Colonic mucosa (tissue), 4 donors: ENCODE results near the gene GSE1. TPM values are rescaled to one million over a fixed set of nuclear protein-coding genes. Genes with fewer than 3 reads are reported as not detected.
A peak's percentile ranks its signal among the peaks of the same experiment; 100 is the strongest.

Experiments used
- DNase-seq: peaks from one replicate; pipeline ENCODE4 v3.0.0-alpha.2; 2020
- H3K27ac ChIP-seq: fragments of 200-600 bp; one replicate; pipeline ENCODE4 v1.8.0; 2021
- H3K27me3 ChIP-seq: fragments of 200-600 bp; one replicate; pipeline ENCODE4 v1.8.0; 2021
- H3K36me3 ChIP-seq: fragments of 200-600 bp; one replicate; pipeline ENCODE4 v1.8.0; 2021
- H3K4me1 ChIP-seq: fragments of 200-600 bp; one replicate; pipeline ENCODE4 v1.8.0; 2021; ENCODE audit warnings: mild to moderate bottlenecking
- H3K4me3 ChIP-seq: fragments of 200-600 bp; one replicate; pipeline ENCODE4 v1.8.0; 2021
- H3K9ac ChIP-seq, 2 donors: one replicate each; pipeline ENCODE4 v1.7.0; 2013; ENCODE audit warnings: control low read depth in 2 of 2, low read depth in 2 of 2, low read length in 2 of 2
- H3K9me3 ChIP-seq: fragments of 200-600 bp; one replicate; pipeline ENCODE4 v1.8.0; 2021
- intact Hi-C: fragments of 100-400 bp; cut with DNase I; formaldehyde crosslinking; loops from one replicate; pipeline ENCODE4 v1.14.1; 2022
- total RNA-seq, 2 donors: library from RNA; stranded (reverse); fragmentation: NEBNext Ultra II Directional in 1 of 2; extraction: Animal tissue kit (Norgen Biotek cat#: 25700) in 1 of 2; gene quantifications; one replicate each; pipeline ENCODE4 v1.2.1, GENCODE V29; 2021
- TF ChIP-seq, protein P1 (sequence below): fragments of 200-600 bp; IDR thresholded peaks from one replicate; pipeline ENCODE4 v1.8.0; 2022; ENCODE audit warnings: antibody characterized with exemption, mild to moderate bottlenecking
- donor health status: healthy.
- donor health status: DM: no; HTN: no; CAD: no.
- donor health status: DM: no; HTN: no; CAD: no.

The GSE1 gene
- total RNA-seq, 2 donors from 2014 or later = 79.2 to 103 TPM

DNA sequence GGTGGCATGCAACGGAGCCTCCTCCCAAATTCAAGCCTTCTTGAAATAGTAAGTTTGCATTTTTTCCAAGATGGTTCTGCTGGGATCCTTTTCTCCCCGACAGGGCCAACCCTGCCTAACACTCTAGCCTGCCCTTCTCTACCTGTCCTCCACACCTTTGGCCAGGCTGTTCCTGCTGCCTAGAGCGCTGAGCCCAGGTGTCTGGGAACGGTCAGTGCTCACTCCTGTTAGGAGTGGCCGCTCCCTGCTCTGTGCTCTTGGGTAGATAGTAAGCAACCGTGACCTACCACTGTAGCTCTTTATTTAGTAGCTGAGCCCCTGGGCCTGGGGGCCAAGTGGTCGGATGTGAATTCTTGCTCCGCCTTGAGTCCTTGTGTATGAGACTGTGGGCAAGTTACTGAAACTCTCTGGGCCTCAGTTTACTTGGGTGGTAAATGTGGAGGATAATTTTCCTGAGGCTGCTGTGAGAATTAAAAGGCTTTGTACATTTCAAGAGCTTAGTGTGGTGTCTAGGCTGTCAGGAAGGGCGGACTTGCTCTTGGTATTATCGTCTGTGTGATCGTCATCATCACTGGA is 44.0 kb upstream of the GSE1 start:
- no peak for DNase-seq
- TF ChIP-seq, protein P1, sequence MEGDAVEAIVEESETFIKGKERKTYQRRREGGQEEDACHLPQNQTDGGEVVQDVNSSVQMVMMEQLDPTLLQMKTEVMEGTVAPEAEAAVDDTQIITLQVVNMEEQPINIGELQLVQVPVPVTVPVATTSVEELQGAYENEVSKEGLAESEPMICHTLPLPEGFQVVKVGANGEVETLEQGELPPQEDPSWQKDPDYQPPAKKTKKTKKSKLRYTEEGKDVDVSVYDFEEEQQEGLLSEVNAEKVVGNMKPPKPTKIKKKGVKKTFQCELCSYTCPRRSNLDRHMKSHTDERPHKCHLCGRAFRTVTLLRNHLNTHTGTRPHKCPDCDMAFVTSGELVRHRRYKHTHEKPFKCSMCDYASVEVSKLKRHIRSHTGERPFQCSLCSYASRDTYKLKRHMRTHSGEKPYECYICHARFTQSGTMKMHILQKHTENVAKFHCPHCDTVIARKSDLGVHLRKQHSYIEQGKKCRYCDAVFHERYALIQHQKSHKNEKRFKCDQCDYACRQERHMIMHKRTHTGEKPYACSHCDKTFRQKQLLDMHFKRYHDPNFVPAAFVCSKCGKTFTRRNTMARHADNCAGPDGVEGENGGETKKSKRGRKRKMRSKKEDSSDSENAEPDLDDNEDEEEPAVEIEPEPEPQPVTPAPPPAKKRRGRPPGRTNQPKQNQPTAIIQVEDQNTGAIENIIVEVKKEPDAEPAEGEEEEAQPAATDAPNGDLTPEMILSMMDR = no peak
- peak overlapping the region in 1 of 2 donors; percentile 73 for H3K9ac ChIP-seq
- H3K27ac ChIP-seq = peak overlapping the region; percentile 85
- H3K9me3 ChIP-seq = no peaks in the 10 kb centered on the region
- H3K4me1 ChIP-seq = peaks cover 51% of the 10 kb centered on the region
- no peaks in the 10 kb centered on the region for H3K27me3 ChIP-seq
- intact Hi-C loops = no loop called here
- no peaks in the 10 kb centered on the region for H3K36me3 ChIP-seq
- H3K4me3 ChIP-seq = no peak overlapping the region

DNA sequence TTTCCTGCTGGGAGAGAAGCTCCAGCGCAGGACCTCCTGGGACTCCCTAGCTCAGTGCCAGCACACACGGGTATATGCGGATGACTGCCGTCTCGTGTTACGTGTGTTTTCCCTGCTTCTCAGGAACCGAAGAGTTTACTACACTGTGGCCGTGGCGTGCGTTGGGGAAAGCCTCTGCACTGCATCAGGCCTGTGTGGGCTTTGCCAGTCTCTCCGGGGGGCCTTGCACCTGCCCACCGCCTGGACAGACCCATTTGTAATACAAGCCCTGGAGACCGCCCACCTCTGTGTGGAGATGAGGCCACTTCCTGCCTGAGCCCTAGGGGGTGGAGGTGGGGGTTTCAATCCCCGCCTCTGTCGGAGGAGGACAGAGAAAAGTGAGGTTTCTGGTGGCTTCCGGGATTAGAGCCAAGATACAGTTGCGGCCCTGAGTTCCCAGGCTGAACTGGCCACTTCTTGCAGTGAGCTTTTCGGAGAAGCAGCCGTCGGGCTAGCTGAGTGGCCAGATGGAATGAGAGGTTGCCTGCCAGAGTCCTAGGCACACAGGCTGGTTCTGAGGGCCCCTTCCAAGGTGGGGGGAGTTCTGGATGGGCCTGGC is 43.4 kb upstream of the GSE1 start:
- DNase-seq = no peak
- TF ChIP-seq, protein P1 = no peak
- intact Hi-C loops = loop anchor here (5.0 kb wide), 1 partner anchor 38 kb away; no protein-coding TSS in a partner anchor
- Histone ChIP-seq H3K4me1 (peaks cover 55% of the 10 kb centered on the region), H3K9ac (peak overlapping the region; percentile 16 to 73), H3K9me3 (no peaks in the 10 kb centered on the region), H3K27ac (no peak overlapping the region), H3K36me3 (no peaks in the 10 kb centered on the region), H3K4me3 (no peak overlapping the region), H3K27me3 (no peaks in the 10 kb centered on the region)

DNA sequence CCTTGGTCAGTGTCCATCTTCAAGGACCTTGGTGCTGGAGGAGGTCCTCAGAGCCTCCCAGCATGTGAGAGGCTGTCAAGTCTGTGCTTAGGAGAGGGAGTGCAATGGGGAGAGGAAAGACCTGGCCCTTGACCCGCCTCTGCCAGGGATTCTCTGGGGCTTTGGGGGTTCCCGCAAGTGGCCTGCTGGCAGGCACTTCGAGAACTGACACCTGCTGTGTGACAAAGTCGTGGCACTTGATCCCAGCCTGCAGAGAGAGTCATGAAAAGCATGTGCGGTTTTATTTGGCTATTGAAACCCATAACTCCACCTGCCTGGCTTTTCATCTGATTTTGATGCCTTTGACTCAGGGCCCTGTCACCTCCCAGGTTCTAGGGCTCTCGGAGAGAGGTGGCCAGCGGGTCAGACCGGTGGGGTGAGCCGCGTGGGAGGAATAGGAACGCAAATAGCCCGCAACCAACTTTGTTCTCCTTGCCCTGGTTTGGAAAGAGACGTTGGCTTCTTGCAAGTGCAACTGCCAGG is 42.8 kb upstream of the GSE1 start:
- H3K36me3 ChIP-seq = no peaks in the 10 kb centered on the region
- no peaks in the 10 kb centered on the region for H3K9me3 ChIP-seq
- peak overlapping the region; percentile 16 to 73 for H3K9ac ChIP-seq
- no peak overlapping the region for H3K27ac ChIP-seq
- intact Hi-C loops = loop anchor here (5.0 kb wide), 1 partner anchor 37 kb away; no protein-coding TSS in a partner anchor
- TF ChIP-seq, protein P1 = no peak
- H3K4me1 ChIP-seq = peaks cover 58% of the 10 kb centered on the region
- H3K4me3 ChIP-seq = no peak overlapping the region
- H3K27me3 ChIP-seq = no peaks in the 10 kb centered on the region
- no peak for DNase-seq

DNA sequence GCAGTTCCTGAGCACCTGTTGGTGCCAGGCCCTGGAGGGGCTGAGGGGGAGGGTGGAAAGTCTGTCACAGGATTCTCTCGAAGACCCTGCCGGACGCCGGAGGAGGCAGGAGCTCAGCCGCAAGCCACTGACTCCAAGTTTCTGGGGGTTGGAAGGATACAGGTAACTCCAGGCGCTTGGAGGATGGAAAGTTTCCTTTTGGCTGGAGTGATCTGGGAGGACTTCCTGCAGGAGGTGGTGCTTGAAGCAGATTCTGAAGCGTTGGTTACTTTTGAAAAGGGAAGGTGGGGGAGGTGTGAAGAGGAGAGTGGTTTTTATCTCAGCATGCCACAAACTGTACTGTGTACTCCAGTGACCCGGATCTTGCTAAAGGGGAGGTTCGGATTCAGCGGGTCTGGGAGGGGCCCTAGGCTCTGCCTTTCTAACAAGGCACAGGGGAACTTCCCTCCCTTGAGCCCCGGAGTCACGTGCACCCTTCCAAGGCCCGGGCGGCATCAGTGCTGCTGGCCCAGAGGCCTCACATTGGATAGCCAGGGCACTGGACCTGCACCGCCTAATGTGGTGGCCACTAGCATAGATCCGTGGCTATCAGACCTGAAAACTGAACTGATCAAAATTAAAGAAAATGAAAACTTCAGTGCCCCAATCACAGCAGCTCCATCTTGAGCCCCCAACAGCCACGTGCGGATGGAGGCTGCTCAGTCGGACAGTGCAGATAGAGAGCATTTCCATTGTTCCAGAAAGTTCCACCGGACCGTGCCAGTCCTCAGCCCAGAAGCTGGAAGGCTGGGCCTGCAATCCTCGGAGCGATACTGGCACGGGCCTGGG is 42.2 kb upstream of the GSE1 start:
- H3K9me3 ChIP-seq = no peaks in the 10 kb centered on the region
- intact Hi-C loops = loop anchor here (5.0 kb wide), 1 partner anchor 36 kb away; no protein-coding TSS in a partner anchor
- no peaks in the 10 kb centered on the region for H3K36me3 ChIP-seq
- DNase-seq = no peak
- TF ChIP-seq, protein P1 = no peak
- H3K27ac ChIP-seq = no peak overlapping the region
- H3K4me1 ChIP-seq = peaks cover 58% of the 10 kb centered on the region
- peak overlapping the region in 1 of 2 donors; percentile 73 for H3K9ac ChIP-seq
- no peak overlapping the region for H3K4me3 ChIP-seq
- no peaks in the 10 kb centered on the region for H3K27me3 ChIP-seq

DNA sequence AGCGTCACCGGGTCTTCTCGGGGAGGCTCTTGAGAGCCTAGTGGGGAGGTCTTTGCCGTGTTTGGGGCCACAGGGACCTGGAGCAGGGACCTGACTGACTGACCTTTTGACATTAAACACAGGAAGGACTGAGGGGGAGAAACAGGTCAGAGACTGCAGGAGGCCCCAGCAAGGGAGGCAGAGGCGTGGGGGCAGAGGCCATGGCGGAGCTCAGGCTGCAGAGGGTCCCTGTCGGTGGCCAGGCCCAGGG is 41.6 kb upstream of the GSE1 start:
- Histone ChIP-seq H3K27ac (no peak overlapping the region), H3K9me3 (no peaks in the 10 kb centered on the region), H3K36me3 (no peaks in the 10 kb centered on the region), H3K4me1 (peaks cover 54% of the 10 kb centered on the region), H3K27me3 (no peaks in the 10 kb centered on the region), H3K9ac (peak overlapping the region in 1 of 2 donors; percentile 28), H3K4me3 (no peak overlapping the region)
- intact Hi-C loops = loop anchor here (5.0 kb wide), 1 partner anchor 36 kb away; no protein-coding TSS in a partner anchor
- TF ChIP-seq, protein P1 = no peak
- no peak for DNase-seq
